ENCODE data around the gene TMEM50A.

- TF ChIP-seq CTCF (IDR thresholded peaks at IDR 0.05): no peak
- no peak for TF ChIP-seq POLR2A (IDR thresholded peaks at IDR 0.05)
- TF ChIP-seq POLR2AphosphoS5 (IDR thresholded peaks at IDR 0.05): no peak
These were observed 9.4 kb downstream of the TMEM50A start for GRCh38 chr1:25347556-25347955.

Measured in sigmoid colon (tissue), 4 donors.